NCI-H82 (cell line): Measurements from ENCODE around the gene MEN1.
"Not testable (repeated sequence)": the region's sequence is repeated elsewhere in the genome, so short reads cannot be mapped to it uniquely, and the experiment has no call there.

Experiments
- DNase-seq: peaks from one replicate; lab custom pipeline; 2025; lab: John Stamatoyannopoulos, UW

Gene MEN1

DNA sequence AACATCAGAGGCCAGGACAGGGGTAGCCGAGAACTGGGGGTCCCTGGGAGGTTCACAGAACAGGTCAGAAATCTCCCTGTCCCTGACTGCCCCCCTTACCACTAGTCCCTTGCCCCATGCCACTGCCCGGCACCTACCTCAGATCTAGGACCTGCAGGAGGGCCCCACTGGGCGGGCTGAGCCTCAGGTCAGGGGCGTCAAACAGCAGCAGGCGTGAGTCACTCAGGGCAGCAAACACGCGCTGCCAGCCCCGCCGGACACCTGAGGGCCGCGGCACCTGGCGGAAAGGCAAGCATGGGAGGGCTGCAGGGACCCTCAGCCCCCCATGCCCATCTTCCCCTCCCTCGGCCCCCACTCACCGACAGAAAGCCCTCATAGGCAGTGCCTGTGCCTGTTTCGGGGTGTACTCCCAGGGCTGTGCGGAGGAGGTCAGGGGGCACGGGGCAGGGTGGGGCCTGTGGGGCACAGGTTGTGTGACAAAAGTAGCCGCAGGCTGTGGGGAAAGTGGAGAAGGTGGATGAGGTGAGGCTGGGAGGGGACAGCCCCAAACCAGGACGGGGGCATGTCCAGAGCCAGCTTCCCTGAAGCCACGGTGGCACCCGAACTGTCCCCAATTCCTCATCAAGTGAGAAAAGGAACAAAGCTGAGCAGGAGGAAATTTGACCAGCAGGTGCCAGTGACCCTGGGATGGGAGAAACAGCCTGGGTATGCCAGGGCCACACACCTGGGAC lies 22.3 kb upstream of the MEN1 start:
- DNase-seq: no peak

GRCh38 chr11:64831411-64831891 lies 21.1 kb upstream of the MEN1 start:
- no peak for DNase-seq

GRCh38 chr11:64829536-64830251 lies 19.3 kb upstream of the MEN1 start:
- DNase-seq: no peak

- DNase-seq: no peak
These were observed 17.1 kb upstream of the MEN1 start for GRCh38 chr11:64827451-64827839.

DNA sequence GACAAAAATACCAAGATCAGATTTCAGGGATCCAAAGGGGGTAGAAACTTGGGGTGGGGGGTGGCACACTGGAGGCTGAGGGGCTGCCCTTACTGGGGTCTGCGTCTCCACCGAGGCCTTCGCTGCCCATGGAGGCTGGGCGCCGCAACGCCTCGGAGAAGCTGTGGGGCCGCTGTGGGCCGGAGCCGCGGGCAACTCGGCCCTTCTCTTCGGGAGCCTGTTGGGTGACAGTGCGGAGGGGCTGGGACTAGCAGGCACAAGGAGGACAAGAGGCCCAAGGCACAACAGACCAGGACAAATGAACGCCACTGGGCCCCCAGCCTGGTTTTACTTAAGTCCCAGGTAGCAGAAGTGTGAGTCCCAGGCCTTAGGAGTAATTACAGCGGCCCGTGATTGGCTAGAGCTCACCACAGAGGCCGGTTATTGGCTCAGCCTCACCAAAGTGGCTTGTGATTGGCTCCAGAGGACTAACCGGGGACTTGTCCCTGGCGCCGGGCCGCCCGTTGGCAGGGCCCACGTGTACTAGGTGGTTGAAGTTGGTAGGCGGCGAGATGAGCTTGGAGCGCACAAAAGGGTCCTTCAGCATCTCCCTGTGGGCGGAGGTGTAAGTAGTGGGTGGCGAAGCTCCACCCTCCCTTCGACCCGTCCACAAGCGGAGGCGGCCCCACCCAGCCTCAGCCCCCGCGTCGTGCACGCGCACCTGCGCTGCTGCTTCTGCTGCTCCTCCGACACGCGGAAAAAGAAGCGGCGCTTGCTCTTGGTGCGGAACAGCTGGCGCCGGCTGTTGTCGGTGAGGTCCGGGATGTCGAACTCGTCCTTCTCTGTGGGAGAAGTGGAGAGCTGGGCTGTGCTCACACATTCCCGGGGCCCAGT lies 16.5 kb upstream of the MEN1 start:
- no peak for DNase-seq

DNA sequence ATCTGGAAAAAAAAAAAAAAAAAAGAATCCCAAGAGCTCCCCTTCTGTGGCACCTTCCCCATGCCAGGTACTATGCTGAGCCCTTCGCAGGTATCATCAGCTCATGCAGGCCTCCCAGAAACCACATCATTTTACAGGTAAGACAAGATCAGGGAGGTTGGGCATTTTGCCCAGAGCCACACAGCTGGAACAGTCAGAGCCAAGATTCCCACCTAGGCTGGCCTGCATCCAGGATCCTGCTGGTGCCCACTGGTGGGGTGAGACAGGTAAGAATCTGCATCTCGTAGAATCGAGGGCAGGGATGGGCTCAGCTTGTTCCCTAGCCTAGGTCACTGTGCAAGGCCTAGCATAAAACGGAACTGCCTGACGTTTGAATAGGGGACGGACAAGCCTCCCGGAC lies 15.7 kb upstream of the MEN1 start:
- DNase-seq: no peak

- no peak for DNase-seq
These were observed 13.3 kb upstream of the MEN1 start for GRCh38 chr11:64823568-64824119.

DNA sequence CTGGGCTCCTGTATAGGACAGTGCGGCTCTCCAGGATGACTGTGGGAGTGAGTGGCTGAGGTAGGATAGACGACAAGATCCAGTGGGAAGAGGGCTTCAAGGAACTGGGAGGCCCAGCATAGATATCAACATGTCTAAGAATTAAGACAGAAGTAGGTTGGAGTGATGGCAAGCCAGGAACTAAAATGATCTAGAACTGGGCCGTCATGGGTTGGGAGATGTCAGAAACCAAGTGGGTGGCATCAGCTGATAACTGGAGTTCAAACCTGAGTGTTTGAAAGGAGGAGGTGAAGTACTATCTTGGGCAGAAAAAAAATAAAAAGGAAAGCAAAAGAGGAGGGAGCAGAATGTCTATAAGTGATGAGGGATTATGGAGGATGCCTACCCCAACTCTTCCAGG lies 7.1 kb upstream of the MEN1 start:
- no peak for DNase-seq

DNA sequence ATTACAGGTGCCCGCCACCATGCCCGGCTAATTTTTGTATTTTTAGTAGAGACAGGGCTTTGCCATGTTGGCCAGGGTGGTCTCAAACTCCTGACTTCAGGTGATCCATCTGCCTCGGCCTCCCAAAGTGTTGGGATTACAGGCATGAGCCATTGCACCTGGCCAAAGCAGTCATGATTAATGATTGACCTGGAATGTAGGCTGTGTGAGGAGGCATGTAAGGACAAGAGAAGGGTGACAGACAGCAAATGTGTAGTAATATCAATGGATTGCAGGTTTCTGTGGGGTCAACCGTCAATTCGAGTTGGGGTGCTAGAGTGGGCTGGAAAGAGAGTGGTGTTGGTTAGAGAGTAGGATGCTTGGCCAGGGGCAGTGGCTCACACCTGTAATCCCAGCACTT lies 5.1 kb upstream of the MEN1 start:
- not testable (repeated sequence) for DNase-seq

DNA sequence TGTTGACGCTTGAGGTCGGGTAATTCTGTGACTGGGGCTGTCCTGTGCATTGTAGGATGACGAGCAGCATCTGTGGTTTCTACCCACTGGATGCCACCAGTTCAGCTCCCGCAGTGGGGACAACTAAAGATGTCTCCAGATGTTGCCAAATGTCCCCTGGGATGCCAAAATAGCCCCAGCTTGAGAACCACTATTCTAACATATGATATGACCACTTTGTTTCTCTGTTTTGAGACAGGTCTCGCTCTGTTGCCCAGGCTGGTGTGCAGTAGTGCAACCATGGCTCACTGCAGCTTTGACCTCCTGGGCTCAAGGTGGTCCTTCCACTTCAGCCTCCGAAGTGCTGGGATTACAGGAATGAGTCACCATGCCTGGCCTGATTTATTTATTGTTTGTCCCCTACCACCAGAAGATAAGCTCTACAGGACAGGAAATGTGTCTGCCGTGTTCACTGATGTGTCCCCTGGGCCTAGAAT lies 4.4 kb upstream of the MEN1 start:
- DNase-seq: no peak

DNA sequence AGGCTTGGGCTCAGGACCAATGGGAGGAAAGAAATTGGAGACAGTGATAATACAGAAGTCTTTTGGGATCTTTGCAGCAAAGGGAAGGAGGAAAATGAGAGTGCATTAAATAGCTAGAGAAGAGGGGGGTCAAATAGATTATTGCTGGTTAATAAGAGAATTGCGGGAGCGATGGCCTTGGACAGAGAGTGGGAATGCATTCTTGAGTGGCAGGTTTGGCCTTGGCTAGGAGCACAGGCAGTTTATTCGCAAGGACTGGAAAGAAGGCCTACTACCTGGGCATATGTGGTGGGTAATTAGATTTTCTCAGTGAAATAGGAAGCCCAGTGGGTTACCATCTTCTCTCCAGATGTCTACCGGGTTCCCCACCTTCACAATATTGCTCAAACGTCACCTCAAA lies 3.5 kb upstream of the MEN1 start:
- DNase-seq: no peak

DNA sequence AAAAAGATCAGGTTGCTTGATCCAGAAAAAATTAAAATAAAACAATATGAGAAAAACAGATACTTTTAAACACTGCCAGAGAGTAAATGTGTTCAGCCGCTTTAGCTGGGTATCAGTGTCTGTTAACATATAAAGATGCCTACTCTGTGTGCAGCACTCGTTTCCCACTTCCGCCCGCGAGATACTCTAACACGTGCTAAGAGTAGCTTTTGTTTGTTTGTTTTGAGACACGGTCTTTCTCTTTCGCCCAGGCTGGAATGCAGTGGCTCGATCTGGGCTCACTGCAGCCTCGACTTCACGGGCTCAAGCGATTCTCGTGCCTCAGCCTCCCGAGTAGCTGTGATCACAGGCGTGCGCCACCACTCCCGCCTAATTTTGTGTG lies 531 bp upstream of the MEN1 start:
- peak; percentile 58 for DNase-seq

DNA sequence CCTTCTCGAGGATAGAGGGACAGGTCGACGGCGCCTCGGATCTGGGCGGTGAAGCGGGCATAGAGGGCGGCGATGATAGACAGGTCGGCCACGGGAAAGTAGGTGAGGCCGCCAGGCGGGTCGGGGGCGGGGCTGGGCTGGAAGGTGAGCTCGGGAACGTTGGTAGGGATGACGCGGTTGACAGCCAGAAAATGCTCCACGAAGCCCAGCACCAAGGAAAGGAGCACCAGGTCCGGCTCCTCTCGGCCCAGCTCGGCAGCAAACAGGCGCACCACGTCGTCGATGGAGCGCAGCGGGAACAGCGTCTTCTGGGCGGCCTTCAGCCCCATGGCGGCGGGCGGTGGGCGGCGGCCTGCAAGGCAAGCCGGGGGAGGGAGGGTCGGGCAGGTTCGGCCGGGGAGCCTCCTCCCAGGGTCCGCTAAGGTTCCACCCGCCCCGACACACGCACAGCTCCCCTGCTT lies 540 bp downstream of the MEN1 start:
- peak; percentile 37 for DNase-seq

GRCh38 chr11:64805481-64805880 lies 4.9 kb downstream of the MEN1 start:
- no peak for DNase-seq

GRCh38 chr11:64804346-64805210 lies 5.8 kb downstream of the MEN1 start:
- DNase-seq: no peak

DNA sequence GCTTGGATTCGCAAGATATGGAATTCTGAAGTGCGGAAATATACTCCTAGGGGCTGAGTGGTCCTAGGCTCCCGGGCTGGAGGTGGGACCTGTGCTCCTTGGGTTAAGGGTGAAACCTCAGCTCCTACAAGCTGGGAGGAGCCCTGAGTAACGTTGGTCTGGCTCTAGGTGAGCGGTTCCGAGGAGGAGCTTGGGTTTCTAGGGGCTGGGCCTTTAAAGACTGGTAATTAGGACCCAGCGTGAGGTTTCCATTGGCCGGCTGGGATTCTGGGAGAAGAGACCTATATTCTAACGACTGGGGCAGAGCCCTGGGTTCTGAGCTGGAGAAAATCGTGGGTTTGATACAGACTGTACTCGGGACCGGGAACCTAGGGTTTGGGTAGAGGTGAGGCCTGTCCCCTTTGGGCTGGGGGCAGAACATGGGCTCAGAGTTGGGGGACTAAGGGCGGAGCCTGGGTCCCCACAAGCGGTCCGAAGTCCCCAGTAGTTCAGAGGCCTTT lies 6.5 kb downstream of the MEN1 start:
- no peak for DNase-seq

DNA sequence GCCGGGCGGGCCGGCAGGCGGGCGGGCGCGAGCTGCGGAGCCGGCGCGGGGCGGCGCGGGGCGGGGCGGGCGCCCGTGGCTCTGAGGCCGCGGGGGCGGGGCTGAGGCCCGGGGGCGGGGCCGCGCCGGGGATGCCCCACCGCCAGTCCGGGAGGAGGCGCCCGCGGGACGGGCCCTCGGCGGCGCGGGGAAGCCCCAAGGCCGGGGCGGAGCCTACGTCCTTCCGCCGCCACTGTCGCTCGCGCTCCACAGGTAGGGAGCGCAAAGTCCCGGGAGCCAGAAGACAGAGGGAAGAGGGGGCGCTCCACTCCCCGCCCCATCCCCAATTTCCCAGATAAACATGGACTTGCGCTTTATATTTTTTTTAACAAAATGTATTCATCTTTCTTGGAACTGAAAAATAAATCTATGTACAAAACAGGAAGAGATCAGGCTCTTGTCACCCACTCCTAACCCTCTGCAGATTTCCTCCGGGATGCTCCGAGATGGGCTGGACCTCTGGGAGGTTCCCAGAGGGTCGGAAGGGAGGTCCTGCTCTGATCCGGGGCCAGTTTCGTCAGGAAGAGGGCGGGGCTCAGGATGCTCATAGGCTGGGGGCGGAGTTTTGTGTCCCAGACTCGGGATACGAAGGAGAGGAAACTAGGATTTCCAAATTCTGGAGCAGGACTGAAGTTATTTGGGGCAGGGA lies 7.0 kb downstream of the MEN1 start, which contains the start of gene MAP4K2:
TSS of gene MAP4K2 (minus strand) at position 57 of the 688 bp plus-strand sequence. CDS start 65 bp downstream, outside the sequence.
- DNase-seq: peak; percentile 88

DNA sequence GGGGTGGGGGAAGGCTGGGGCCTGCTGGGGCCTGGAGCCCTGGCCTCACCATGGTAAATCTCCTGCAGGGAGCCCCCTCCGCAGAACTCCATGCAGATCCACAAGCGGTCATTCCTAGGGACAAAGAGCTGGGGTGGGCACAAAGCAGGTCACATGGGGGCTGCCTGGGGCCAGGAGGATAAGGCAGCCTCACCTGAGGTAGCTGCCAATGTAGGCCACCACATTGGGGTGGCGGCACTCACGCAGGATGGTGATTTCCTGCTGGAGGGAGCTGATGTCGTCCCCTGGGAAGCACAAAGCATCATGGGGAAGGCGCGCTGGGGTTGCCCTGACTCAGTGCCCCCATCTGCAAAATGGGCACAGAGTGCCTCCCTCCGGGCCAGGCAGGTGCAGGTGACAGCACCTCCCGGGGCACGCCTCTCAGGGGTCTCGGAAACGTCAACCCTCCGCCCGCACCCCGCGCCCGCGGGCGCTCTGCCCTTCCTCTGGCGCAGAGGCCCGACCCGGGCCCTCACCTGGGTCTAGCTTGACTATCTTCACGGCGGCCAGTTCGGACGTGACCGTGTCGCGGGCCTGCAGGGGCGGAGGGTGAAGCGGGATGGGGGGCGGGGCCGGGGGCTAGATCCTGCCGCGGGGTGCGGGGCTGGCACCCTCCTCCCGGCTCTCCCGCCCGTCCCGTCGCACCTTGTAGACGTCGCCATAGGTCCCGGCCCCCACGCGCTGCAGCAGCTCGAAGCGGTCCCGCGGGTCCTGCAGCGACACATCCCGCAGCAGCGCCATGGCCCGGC lies 7.8 kb downstream of the MEN1 start:
- DNase-seq: no peak
